HEK293 (cell line): ENCODE data around the gene NAV3.

Experiments used
- CTCF ChIA-PET: fragments of 350-600 bp; formaldehyde crosslinking; extraction: SDS; loops from one replicate; lab custom pipeline; 2021; ENCODE audit warnings: antibody characterized with exemption; lab: Yijun Ruan, JAX
- POLR2A ChIA-PET: fragments of 300-600 bp; formaldehyde crosslinking; extraction: SDS; loops from one replicate; lab custom pipeline; 2020; ENCODE audit warnings: antibody characterized with exemption, inconsistent platforms; lab: Yijun Ruan, JAX
- H3K27ac ChIP-seq: fragments of 200-500 bp; sonication (Bioruptor generic); 2 replicates; pipeline ENCODE4 v1.5.1; 2014; ENCODE audit warnings: low read depth, low read length, control low read depth, inconsistent platforms; ENCODE audit errors: extremely low read depth
- H3K36me3 ChIP-seq, 2 experiments: fragments of 200-500 bp in 1 of 2; sonication (Bioruptor generic) in 1 of 2; 1 replicate in 1 of 2; 2 replicates in 1 of 2; pipeline ENCODE4 v1.5.1; 2014 to 2017; ENCODE audit warnings: inconsistent platforms in 2 of 2, low read length in 2 of 2; ENCODE audit not compliant: control insufficient read depth in 2 of 2, insufficient read depth in 1 of 2
- H3K4me1 ChIP-seq: fragments of 200-500 bp; sonication (Bioruptor generic); 2 replicates; pipeline ENCODE4 v1.5.1; 2014; ENCODE audit warnings: mild to moderate bottlenecking, low read length, inconsistent platforms; ENCODE audit not compliant: control insufficient read depth, insufficient read depth
- H3K4me3 ChIP-seq: 2 replicates; pipeline ENCODE4 v1.5.1; 2011; ENCODE audit warnings: low read depth, mild to moderate bottlenecking, control low read depth, low read length, moderate library complexity
- H3K9me3 ChIP-seq: fragments of 200-500 bp; sonication (Bioruptor generic); 2 replicates; pipeline ENCODE4 v1.5.1; 2014; ENCODE audit warnings: low read depth, low read length, inconsistent platforms; ENCODE audit not compliant: control insufficient read depth, insufficient read depth
- MEIS1 ChIP-seq: sonication (generic); formaldehyde crosslinking; IDR thresholded peaks from 2 replicates; pipeline ENCODE4 v1.8.1; 2022; ENCODE audit warnings: missing genetic modification reagents, mild to moderate bottlenecking, borderline replicate concordance
- PRDM1 ChIP-seq: fragments of 450-650 bp; formaldehyde crosslinking; IDR thresholded peaks from 2 replicates; pipeline ENCODE4; 2016; ENCODE audit warnings: missing biosample characterization, missing genetic modification characterization
- SCRT2 ChIP-seq: fragments of 450-650 bp; formaldehyde crosslinking; IDR thresholded peaks from 2 replicates; pipeline ENCODE4 v1.5.1; 2016; ENCODE audit warnings: missing biosample characterization, missing genetic modification characterization
- SETDB1 ChIP-seq: IDR thresholded peaks from one replicate; pipeline ENCODE4 v1.6.1; 2017; ENCODE audit warnings: mild to moderate bottlenecking, low read length, moderate library complexity, mixed read lengths; ENCODE audit not compliant: insufficient read length
- SP7 ChIP-seq: fragments of 450-650 bp; formaldehyde crosslinking; IDR thresholded peaks from 2 replicates; pipeline ENCODE4 v1.5.1; 2016; ENCODE audit warnings: missing biosample characterization, missing genetic modification characterization
- ZFP37 ChIP-seq: fragments of 450-650 bp; formaldehyde crosslinking; IDR thresholded peaks from 2 replicates; pipeline ENCODE4 v1.5.1; 2016; ENCODE audit warnings: missing biosample characterization, missing genetic modification characterization
- ZIC2 ChIP-seq: fragments of 450-650 bp; formaldehyde crosslinking; IDR thresholded peaks from 2 replicates; pipeline ENCODE4 v1.5.1; 2016; ENCODE audit warnings: missing biosample characterization, missing genetic modification characterization
- ZNF16 ChIP-seq: fragments of 450-650 bp; formaldehyde crosslinking; IDR thresholded peaks from 2 replicates; pipeline ENCODE4 v1.5.1; 2016; ENCODE audit warnings: low read depth, missing biosample characterization, missing genetic modification characterization
- ZNF169 ChIP-seq: fragments of 450-650 bp; formaldehyde crosslinking; IDR thresholded peaks from 2 replicates; pipeline ENCODE4 v1.5.1; 2016; ENCODE audit warnings: missing biosample characterization, missing genetic modification characterization
- ZNF19 ChIP-seq: fragments of 450-650 bp; formaldehyde crosslinking; IDR thresholded peaks from 2 replicates; pipeline ENCODE4; 2016; ENCODE audit warnings: missing biosample characterization, missing genetic modification characterization, low read depth
- ZNF214 ChIP-seq: fragments of 450-650 bp; formaldehyde crosslinking; IDR thresholded peaks from 2 replicates; pipeline ENCODE4 v1.5.1; 2017; ENCODE audit warnings: missing biosample characterization, mild to moderate bottlenecking, missing genetic modification characterization, borderline replicate concordance
- ZNF221 ChIP-seq: fragments of 450-650 bp; formaldehyde crosslinking; IDR thresholded peaks from 2 replicates; pipeline ENCODE4 v1.5.1; 2017; ENCODE audit warnings: missing biosample characterization, missing genetic modification characterization, borderline replicate concordance
- ZNF341 ChIP-seq: fragments of 450-650 bp; formaldehyde crosslinking; IDR thresholded peaks from 2 replicates; pipeline ENCODE4; 2016; ENCODE audit warnings: low read depth, missing biosample characterization, missing genetic modification characterization
- ZNF521 ChIP-seq: fragments of 450-650 bp; formaldehyde crosslinking; IDR thresholded peaks from 2 replicates; pipeline ENCODE4 v1.5.1; 2017; ENCODE audit warnings: missing biosample characterization, mild to moderate bottlenecking, missing genetic modification characterization
- ZNF529 ChIP-seq: fragments of 450-650 bp; formaldehyde crosslinking; IDR thresholded peaks from 2 replicates; pipeline ENCODE4 v1.5.1; 2017; ENCODE audit warnings: missing genetic modification characterization, missing biosample characterization; ENCODE audit not compliant: insufficient replicate concordance
- ZNF792 ChIP-seq: fragments of 450-650 bp; formaldehyde crosslinking; IDR thresholded peaks from 2 replicates; pipeline ENCODE4 v1.5.1; 2016; ENCODE audit warnings: missing biosample characterization, missing genetic modification characterization
- TF ChIP-seq, protein P1 (sequence below): fragments of 450-650 bp; formaldehyde crosslinking; IDR thresholded peaks from 2 replicates; pipeline ENCODE4 v1.5.1; 2016; ENCODE audit warnings: missing biosample characterization, missing genetic modification characterization
- TF ChIP-seq, protein P2 (sequence below): fragments of 450-650 bp; formaldehyde crosslinking; IDR thresholded peaks from 2 replicates; pipeline ENCODE4 v1.5.1; 2016; ENCODE audit warnings: missing biosample characterization, missing genetic modification characterization
- TF ChIP-seq, protein P3 (sequence below): fragments of 450-650 bp; formaldehyde crosslinking; IDR thresholded peaks from 2 replicates; pipeline ENCODE4 v1.5.1; 2016; ENCODE audit warnings: missing biosample characterization, missing genetic modification characterization
- TF ChIP-seq, protein P4 (sequence below): fragments of 450-650 bp; formaldehyde crosslinking; IDR thresholded peaks from 2 replicates; pipeline ENCODE4 v1.5.1; 2017; ENCODE audit warnings: missing biosample characterization, missing genetic modification characterization
- TF ChIP-seq, protein P5 (sequence below): fragments of 450-650 bp; formaldehyde crosslinking; IDR thresholded peaks from 2 replicates; pipeline ENCODE4 v1.5.1; 2016; ENCODE audit warnings: missing biosample characterization, missing genetic modification characterization
- TF ChIP-seq, protein P6 (sequence below): fragments of 450-650 bp; formaldehyde crosslinking; IDR thresholded peaks from 2 replicates; pipeline ENCODE4 v1.5.1; 2016; ENCODE audit warnings: missing biosample characterization, missing genetic modification characterization

NAV3 gene

DNA sequence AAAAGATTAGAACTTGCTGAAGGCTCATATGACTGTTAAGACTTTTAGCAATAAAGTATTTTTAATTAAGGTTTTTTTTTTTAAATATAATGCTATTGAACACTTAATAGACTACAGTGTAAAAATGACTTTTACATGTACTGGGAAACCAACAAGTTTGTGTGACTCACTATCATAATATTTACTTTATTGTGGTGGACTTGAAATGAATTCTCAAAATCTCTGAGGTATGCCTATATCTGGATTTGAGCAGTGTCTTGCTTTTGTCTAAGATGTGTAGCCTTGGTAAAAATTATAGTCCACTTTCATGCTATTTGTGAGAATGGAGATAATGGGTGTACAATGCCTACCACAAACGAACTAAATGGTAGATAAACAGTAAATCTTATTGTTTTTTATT, 33.9 kb upstream of the NAV3 start:
- Histone ChIP-seq H3K4me3 (no peak overlapping the region), H3K27ac (no peak overlapping the region), H3K9me3 (no peaks in the 10 kb centered on the region), H3K36me3 (no peaks in the 10 kb centered on the region), H3K4me1 (no peaks in the 10 kb centered on the region)
- POLR2A ChIA-PET = no interaction called here
- CTCF ChIA-PET = no interaction called here
- TF ChIP-seq SP7 (tag by site-specific recombination) (no peak), ZIC2 (no peak), ZNF521 (tag by site-specific recombination) (no peak), ZNF341 (tag by site-specific recombination) (no peak), SETDB1 (no peak), ZFP37 (tag by site-specific recombination) (no peak), SCRT2 (tag by site-specific recombination) (no peak), ZNF221 (no peak), MEIS1 (CRISPR knock-in tag) (no peak), PRDM1 (tag by site-specific recombination) (no peak)
- TF ChIP-seq, protein P1, sequence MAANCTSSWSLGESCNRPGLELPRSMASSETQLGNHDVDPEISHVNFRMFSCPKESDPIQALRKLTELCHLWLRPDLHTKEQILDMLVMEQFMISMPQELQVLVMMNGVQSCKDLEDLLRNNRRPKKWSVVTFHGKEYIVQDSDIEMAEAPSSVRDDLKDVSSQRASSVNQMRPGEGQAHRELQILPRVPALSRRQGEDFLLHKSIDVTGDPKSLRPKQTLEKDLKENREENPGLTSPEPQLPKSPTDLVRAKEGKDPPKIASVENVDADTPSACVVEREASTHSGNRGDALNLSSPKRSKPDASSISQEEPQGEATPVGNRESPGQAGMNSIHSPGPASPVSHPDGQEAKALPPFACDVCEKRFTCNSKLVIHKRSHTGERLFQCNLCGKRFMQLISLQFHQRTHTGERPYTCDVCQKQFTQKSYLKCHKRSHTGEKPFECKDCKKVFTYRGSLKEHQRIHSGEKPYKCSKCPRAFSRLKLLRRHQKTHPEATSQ (tag by site-specific recombination) = no peak
- TF ChIP-seq, protein P2, sequence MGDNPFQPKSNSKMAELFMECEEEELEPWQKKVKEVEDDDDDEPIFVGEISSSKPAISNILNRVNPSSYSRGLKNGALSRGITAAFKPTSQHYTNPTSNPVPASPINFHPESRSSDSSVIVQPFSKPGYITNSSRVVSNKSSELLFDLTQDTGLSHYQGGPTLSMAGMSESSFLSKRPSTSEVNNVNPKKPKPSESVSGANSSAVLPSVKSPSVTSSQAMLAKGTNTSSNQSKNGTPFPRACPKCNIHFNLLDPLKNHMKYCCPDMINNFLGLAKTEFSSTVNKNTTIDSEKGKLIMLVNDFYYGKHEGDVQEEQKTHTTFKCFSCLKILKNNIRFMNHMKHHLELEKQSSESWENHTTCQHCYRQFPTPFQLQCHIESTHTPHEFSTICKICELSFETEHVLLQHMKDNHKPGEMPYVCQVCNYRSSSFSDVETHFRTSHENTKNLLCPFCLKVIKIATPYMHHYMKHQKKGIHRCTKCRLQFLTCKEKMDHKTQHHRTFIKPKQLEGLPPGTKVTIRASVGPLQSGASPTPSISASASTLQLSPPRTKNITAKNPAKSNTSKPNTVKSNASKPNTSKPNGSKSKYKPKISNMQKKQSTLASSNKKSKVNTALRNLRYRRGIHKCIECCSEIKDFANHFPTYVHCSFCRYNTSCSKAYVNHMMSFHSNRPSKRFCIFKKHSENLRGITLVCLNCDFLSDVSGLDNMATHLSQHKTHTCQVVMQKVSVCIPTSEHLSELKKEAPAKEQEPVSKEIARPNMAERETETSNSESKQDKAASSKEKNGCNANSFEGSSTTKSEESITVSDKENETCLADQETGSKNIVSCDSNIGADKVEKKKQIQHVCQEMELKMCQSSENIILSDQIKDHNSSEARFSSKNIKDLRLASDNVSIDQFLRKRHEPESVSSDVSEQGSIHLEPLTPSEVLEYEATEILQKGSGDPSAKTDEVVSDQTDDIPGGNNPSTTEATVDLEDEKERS (tag by site-specific recombination) = no peak
- TF ChIP-seq, protein P3, sequence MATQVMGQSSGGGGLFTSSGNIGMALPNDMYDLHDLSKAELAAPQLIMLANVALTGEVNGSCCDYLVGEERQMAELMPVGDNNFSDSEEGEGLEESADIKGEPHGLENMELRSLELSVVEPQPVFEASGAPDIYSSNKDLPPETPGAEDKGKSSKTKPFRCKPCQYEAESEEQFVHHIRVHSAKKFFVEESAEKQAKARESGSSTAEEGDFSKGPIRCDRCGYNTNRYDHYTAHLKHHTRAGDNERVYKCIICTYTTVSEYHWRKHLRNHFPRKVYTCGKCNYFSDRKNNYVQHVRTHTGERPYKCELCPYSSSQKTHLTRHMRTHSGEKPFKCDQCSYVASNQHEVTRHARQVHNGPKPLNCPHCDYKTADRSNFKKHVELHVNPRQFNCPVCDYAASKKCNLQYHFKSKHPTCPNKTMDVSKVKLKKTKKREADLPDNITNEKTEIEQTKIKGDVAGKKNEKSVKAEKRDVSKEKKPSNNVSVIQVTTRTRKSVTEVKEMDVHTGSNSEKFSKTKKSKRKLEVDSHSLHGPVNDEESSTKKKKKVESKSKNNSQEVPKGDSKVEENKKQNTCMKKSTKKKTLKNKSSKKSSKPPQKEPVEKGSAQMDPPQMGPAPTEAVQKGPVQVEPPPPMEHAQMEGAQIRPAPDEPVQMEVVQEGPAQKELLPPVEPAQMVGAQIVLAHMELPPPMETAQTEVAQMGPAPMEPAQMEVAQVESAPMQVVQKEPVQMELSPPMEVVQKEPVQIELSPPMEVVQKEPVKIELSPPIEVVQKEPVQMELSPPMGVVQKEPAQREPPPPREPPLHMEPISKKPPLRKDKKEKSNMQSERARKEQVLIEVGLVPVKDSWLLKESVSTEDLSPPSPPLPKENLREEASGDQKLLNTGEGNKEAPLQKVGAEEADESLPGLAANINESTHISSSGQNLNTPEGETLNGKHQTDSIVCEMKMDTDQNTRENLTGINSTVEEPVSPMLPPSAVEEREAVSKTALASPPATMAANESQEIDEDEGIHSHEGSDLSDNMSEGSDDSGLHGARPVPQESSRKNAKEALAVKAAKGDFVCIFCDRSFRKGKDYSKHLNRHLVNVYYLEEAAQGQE (tag by site-specific recombination) = no peak
- TF ChIP-seq, protein P4, sequence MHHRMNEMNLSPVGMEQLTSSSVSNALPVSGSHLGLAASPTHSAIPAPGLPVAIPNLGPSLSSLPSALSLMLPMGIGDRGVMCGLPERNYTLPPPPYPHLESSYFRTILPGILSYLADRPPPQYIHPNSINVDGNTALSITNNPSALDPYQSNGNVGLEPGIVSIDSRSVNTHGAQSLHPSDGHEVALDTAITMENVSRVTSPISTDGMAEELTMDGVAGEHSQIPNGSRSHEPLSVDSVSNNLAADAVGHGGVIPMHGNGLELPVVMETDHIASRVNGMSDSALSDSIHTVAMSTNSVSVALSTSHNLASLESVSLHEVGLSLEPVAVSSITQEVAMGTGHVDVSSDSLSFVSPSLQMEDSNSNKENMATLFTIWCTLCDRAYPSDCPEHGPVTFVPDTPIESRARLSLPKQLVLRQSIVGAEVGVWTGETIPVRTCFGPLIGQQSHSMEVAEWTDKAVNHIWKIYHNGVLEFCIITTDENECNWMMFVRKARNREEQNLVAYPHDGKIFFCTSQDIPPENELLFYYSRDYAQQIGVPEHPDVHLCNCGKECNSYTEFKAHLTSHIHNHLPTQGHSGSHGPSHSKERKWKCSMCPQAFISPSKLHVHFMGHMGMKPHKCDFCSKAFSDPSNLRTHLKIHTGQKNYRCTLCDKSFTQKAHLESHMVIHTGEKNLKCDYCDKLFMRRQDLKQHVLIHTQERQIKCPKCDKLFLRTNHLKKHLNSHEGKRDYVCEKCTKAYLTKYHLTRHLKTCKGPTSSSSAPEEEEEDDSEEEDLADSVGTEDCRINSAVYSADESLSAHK = no peak
- TF ChIP-seq, all 188 proteins: peak for 0

DNA sequence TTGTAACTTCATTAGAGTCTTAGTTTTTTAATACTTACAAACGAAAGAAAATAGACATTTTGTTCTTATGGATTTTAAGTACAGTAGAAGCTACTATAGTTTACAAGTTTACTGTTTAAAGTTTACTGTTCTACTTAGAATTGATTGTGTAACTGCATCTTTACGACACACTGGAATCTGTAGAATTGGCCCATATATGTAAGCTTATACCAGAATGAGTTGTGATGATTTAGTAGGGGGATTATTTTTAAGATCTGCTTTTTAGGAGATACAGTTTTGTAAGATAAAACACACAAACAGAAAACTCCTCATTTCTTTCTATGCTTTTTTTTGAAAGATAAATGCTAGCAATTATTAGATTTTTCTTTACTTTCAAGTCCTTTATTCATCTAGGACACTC, 30.2 kb upstream of the NAV3 start:
- no peaks in the 10 kb centered on the region for H3K9me3 ChIP-seq
- no peaks in the 10 kb centered on the region for H3K4me1 ChIP-seq
- CTCF ChIA-PET = no interaction called here
- no peak overlapping the region for H3K4me3 ChIP-seq
- POLR2A ChIA-PET = no interaction called here
- H3K36me3 ChIP-seq = no peaks in the 10 kb centered on the region
- no peak overlapping the region for H3K27ac ChIP-seq
- TF ChIP-seq, protein P5, sequence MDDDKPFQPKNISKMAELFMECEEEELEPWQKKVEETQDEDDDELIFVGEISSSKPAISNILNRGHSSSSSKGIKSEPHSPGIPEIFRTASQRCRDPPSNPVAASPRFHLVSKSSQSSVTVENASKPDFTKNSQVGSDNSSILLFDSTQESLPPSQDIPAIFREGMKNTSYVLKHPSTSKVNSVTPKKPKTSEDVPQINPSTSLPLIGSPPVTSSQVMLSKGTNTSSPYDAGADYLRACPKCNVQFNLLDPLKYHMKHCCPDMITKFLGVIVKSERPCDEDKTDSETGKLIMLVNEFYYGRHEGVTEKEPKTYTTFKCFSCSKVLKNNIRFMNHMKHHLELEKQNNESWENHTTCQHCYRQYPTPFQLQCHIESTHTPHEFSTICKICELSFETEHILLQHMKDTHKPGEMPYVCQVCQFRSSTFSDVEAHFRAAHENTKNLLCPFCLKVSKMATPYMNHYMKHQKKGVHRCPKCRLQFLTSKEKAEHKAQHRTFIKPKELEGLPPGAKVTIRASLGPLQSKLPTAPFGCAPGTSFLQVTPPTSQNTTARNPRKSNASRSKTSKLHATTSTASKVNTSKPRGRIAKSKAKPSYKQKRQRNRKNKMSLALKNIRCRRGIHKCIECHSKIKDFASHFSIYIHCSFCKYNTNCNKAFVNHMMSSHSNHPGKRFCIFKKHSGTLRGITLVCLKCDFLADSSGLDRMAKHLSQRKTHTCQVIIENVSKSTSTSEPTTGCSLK (tag by site-specific recombination) = no peak
- TF ChIP-seq ZNF529 (tag by site-specific recombination) = no peak
- no peak for TF ChIP-seq ZNF214
- no peak for TF ChIP-seq ZNF792 (tag by site-specific recombination)
- TF ChIP-seq ZNF19 (tag by site-specific recombination) = no peak
- no peak for TF ChIP-seq ZNF16 (tag by site-specific recombination)
- no peak for TF ChIP-seq ZIC2
- TF ChIP-seq, protein P6, sequence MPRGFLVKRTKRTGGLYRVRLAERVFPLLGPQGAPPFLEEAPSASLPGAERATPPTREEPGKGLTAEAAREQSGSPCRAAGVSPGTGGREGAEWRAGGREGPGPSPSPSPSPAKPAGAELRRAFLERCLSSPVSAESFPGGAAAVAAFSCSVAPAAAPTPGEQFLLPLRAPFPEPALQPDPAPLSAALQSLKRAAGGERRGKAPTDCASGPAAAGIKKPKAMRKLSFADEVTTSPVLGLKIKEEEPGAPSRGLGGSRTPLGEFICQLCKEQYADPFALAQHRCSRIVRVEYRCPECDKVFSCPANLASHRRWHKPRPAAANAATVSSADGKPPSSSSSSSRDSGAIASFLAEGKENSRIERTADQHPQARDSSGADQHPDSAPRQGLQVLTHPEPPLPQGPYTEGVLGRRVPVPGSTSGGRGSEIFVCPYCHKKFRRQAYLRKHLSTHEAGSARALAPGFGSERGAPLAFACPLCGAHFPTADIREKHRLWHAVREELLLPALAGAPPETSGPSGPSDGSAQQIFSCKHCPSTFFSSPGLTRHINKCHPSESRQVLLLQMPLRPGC (tag by site-specific recombination) = no peak
- TF ChIP-seq ZNF169 (tag by site-specific recombination) = no peak
